A549 (cell line): ENCODE measurements around the gene CA10.

Experiments
- MYC ChIP-seq: IDR thresholded peaks from 2 replicates; pipeline ENCODE4 v1.6.1; 2012; ENCODE audit warnings: mild to moderate bottlenecking, inconsistent platforms, low read length, improper control_type of control experiment, borderline replicate concordance
- TF ChIP-seq, protein P1 (sequence below): IDR thresholded peaks from 2 replicates; pipeline ENCODE4 v1.6.1; 2012
- TF ChIP-seq, protein P2 (sequence below): fragments of >200 bp; sonication (Bioruptor Twin); formaldehyde crosslinking; IDR thresholded peaks from 3 replicates; pipeline ENCODE4 v1.5.1; 2016
- TF ChIP-seq, protein P3 (sequence below): fragments of 200-600 bp; sonication (generic); IDR thresholded peaks from 2 replicates; pipeline ENCODE4 v1.6.1; 2016; ENCODE audit warnings: antibody characterized with exemption, mild to moderate bottlenecking, moderate library complexity

DNA sequence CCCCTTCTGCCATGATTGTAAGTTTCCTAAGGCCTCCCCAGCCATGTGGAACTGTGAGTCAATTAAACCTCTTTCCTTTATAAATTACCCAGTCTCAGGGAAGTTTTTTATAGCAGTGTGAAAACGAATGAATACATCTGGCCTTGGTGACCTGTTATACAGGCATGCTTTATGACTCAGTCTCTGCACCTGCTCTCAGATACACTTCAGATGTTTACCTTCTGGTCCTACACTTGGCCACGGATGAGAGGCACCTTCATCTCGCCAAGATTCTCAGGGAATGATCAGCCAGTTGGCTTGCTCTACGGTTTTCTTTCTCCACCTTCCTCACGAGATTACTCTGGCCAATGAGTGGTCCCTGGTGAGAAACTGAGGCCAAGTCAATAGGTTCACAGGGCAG is 304.7 kb downstream of the CA10 start:
- TF ChIP-seq, protein P1, sequence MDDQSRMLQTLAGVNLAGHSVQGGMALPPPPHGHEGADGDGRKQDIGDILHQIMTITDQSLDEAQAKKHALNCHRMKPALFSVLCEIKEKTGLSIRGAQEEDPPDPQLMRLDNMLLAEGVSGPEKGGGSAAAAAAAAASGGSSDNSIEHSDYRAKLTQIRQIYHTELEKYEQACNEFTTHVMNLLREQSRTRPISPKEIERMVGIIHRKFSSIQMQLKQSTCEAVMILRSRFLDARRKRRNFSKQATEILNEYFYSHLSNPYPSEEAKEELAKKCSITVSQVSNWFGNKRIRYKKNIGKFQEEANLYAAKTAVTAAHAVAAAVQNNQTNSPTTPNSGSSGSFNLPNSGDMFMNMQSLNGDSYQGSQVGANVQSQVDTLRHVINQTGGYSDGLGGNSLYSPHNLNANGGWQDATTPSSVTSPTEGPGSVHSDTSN: no peak
- TF ChIP-seq, protein P2, sequence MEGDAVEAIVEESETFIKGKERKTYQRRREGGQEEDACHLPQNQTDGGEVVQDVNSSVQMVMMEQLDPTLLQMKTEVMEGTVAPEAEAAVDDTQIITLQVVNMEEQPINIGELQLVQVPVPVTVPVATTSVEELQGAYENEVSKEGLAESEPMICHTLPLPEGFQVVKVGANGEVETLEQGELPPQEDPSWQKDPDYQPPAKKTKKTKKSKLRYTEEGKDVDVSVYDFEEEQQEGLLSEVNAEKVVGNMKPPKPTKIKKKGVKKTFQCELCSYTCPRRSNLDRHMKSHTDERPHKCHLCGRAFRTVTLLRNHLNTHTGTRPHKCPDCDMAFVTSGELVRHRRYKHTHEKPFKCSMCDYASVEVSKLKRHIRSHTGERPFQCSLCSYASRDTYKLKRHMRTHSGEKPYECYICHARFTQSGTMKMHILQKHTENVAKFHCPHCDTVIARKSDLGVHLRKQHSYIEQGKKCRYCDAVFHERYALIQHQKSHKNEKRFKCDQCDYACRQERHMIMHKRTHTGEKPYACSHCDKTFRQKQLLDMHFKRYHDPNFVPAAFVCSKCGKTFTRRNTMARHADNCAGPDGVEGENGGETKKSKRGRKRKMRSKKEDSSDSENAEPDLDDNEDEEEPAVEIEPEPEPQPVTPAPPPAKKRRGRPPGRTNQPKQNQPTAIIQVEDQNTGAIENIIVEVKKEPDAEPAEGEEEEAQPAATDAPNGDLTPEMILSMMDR: no peak
- TF ChIP-seq, protein P3, sequence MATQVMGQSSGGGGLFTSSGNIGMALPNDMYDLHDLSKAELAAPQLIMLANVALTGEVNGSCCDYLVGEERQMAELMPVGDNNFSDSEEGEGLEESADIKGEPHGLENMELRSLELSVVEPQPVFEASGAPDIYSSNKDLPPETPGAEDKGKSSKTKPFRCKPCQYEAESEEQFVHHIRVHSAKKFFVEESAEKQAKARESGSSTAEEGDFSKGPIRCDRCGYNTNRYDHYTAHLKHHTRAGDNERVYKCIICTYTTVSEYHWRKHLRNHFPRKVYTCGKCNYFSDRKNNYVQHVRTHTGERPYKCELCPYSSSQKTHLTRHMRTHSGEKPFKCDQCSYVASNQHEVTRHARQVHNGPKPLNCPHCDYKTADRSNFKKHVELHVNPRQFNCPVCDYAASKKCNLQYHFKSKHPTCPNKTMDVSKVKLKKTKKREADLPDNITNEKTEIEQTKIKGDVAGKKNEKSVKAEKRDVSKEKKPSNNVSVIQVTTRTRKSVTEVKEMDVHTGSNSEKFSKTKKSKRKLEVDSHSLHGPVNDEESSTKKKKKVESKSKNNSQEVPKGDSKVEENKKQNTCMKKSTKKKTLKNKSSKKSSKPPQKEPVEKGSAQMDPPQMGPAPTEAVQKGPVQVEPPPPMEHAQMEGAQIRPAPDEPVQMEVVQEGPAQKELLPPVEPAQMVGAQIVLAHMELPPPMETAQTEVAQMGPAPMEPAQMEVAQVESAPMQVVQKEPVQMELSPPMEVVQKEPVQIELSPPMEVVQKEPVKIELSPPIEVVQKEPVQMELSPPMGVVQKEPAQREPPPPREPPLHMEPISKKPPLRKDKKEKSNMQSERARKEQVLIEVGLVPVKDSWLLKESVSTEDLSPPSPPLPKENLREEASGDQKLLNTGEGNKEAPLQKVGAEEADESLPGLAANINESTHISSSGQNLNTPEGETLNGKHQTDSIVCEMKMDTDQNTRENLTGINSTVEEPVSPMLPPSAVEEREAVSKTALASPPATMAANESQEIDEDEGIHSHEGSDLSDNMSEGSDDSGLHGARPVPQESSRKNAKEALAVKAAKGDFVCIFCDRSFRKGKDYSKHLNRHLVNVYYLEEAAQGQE: no peak
- no peak for TF ChIP-seq MYC
